HEK293 (cell line): Measurements from ENCODE around the gene KIZ.

Source experiments
- SETDB1 ChIP-seq: IDR thresholded peaks from one replicate; pipeline ENCODE4 v1.6.1; 2017; ENCODE audit warnings: mild to moderate bottlenecking, low read length, moderate library complexity, mixed read lengths; ENCODE audit not compliant: insufficient read length
- ZNF239 ChIP-seq: fragments of 450-650 bp; formaldehyde crosslinking; IDR thresholded peaks from 2 replicates; pipeline ENCODE4 v1.5.1; 2016; ENCODE audit warnings: missing biosample characterization, missing genetic modification characterization
- TF ChIP-seq, protein P1 (sequence below): fragments of 450-650 bp; formaldehyde crosslinking; IDR thresholded peaks from 2 replicates; pipeline ENCODE4 v1.5.1; 2016; ENCODE audit warnings: missing biosample characterization, missing genetic modification characterization

- TF ChIP-seq ZNF239 (no peak), SETDB1 (no peak)
- TF ChIP-seq, protein P1, sequence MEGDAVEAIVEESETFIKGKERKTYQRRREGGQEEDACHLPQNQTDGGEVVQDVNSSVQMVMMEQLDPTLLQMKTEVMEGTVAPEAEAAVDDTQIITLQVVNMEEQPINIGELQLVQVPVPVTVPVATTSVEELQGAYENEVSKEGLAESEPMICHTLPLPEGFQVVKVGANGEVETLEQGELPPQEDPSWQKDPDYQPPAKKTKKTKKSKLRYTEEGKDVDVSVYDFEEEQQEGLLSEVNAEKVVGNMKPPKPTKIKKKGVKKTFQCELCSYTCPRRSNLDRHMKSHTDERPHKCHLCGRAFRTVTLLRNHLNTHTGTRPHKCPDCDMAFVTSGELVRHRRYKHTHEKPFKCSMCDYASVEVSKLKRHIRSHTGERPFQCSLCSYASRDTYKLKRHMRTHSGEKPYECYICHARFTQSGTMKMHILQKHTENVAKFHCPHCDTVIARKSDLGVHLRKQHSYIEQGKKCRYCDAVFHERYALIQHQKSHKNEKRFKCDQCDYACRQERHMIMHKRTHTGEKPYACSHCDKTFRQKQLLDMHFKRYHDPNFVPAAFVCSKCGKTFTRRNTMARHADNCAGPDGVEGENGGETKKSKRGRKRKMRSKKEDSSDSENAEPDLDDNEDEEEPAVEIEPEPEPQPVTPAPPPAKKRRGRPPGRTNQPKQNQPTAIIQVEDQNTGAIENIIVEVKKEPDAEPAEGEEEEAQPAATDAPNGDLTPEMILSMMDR (tag by site-specific recombination) = no peak
Measured at GRCh38 chr20:21113697-21114096, 12.2 kb upstream of the KIZ start.
